Measurements from ENCODE around the gene BCL11B. TPM values are rescaled to one million over a fixed set of nuclear protein-coding genes. Genes with fewer than 3 reads are reported as not detected.

The BCL11B gene
- total and polyA plus RNA-seq, 2 donors: 15.1 to 55.5 TPM

DNA sequence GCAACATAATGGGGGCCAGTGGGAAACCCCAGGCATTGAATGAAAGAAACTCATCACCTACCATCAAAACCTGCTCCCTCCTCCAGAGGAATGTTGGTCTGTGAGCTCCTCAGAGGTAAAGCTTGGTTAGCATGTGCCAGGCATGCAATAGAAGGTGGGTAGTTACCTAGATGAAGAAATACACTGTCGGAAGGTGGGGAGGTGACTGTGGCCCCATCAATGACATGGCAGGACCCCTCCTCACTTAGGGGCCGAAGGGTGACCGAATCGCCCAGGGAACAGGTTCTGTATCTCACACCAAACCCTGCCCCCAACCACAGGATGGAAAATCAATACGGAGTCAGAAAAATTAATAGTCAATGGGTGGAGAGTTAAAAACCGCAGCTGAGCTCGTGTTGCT lies 135.6 kb downstream of the BCL11B start:
- H3K27me3 ChIP-seq (ENCODE audit: control insufficient read depth in 2 of 2, insufficient read depth in 1 of 2, low read length in 1 of 2): peaks cover 0 to 3% of the 10 kb centered on the region in 2 donors
- peaks cover 14 to 38% of the 10 kb centered on the region in 2 donors for H3K4me1 ChIP-seq (ENCODE audit: control insufficient read depth in 2 of 2, insufficient read depth in 2 of 2, low read length in 2 of 2)
- no peaks in the 10 kb centered on the region for H3K9me3 ChIP-seq (ENCODE audit: control insufficient read depth in 2 of 2, insufficient read depth in 1 of 2, low read length in 1 of 2)
- H3K4me3 ChIP-seq (ENCODE audit: low read length in 2 of 2): no peak overlapping the region
- 98% methylated on average over 7 of the region's 7 CpGs for WGBS
- DNase-seq (ENCODE audit: low read depth in 6 of 9, low spot score in 9 of 9): no peak
- no peaks in the 10 kb centered on the region for H3K36me3 ChIP-seq (ENCODE audit: control insufficient read depth in 2 of 2, insufficient read depth in 2 of 2, low read length in 1 of 2)
- H3K27ac ChIP-seq (ENCODE audit: low read depth in 1 of 2, low read length in 1 of 2): no peak overlapping the region

GRCh38 chr14:99136047-99136400 lies 136.0 kb downstream of the BCL11B start:
- peaks cover 14 to 38% of the 10 kb centered on the region in 2 donors for H3K4me1 ChIP-seq (ENCODE audit: control insufficient read depth in 2 of 2, insufficient read depth in 2 of 2, low read length in 2 of 2)
- H3K27ac ChIP-seq (ENCODE audit: low read depth in 1 of 2, low read length in 1 of 2): no peak overlapping the region
- H3K4me3 ChIP-seq (ENCODE audit: low read length in 2 of 2): no peak overlapping the region
- WGBS: 100% methylated on average over 5 of the region's 5 CpGs
- no peaks in the 10 kb centered on the region for H3K9me3 ChIP-seq (ENCODE audit: control insufficient read depth in 2 of 2, insufficient read depth in 1 of 2, low read length in 1 of 2)
- DNase-seq (ENCODE audit: low read depth in 6 of 9, low spot score in 9 of 9): no peak
- H3K36me3 ChIP-seq (ENCODE audit: control insufficient read depth in 2 of 2, insufficient read depth in 2 of 2, low read length in 1 of 2): no peaks in the 10 kb centered on the region
- peaks cover 0 to 3% of the 10 kb centered on the region in 2 donors for H3K27me3 ChIP-seq (ENCODE audit: control insufficient read depth in 2 of 2, insufficient read depth in 1 of 2, low read length in 1 of 2)

- 97% methylated on average over 8 of the region's 8 CpGs for WGBS
- no peaks in the 10 kb centered on the region for H3K36me3 ChIP-seq (ENCODE audit: control insufficient read depth in 2 of 2, insufficient read depth in 2 of 2, low read length in 1 of 2)
- H3K9me3 ChIP-seq (ENCODE audit: control insufficient read depth in 2 of 2, insufficient read depth in 1 of 2, low read length in 1 of 2): no peaks in the 10 kb centered on the region
- no peak for DNase-seq (ENCODE audit: low read depth in 6 of 9, low spot score in 9 of 9)
- H3K27ac ChIP-seq (ENCODE audit: low read depth in 1 of 2, low read length in 1 of 2): no peak overlapping the region
- H3K4me3 ChIP-seq (ENCODE audit: low read length in 2 of 2): no peak overlapping the region
- peaks cover 14 to 38% of the 10 kb centered on the region in 2 donors for H3K4me1 ChIP-seq (ENCODE audit: control insufficient read depth in 2 of 2, insufficient read depth in 2 of 2, low read length in 2 of 2)
- peaks cover 0 to 3% of the 10 kb centered on the region in 2 donors for H3K27me3 ChIP-seq (ENCODE audit: control insufficient read depth in 2 of 2, insufficient read depth in 1 of 2, low read length in 1 of 2)
Observed at GRCh38 chr14:99134516-99135046, 137.4 kb downstream of the BCL11B start.

DNA sequence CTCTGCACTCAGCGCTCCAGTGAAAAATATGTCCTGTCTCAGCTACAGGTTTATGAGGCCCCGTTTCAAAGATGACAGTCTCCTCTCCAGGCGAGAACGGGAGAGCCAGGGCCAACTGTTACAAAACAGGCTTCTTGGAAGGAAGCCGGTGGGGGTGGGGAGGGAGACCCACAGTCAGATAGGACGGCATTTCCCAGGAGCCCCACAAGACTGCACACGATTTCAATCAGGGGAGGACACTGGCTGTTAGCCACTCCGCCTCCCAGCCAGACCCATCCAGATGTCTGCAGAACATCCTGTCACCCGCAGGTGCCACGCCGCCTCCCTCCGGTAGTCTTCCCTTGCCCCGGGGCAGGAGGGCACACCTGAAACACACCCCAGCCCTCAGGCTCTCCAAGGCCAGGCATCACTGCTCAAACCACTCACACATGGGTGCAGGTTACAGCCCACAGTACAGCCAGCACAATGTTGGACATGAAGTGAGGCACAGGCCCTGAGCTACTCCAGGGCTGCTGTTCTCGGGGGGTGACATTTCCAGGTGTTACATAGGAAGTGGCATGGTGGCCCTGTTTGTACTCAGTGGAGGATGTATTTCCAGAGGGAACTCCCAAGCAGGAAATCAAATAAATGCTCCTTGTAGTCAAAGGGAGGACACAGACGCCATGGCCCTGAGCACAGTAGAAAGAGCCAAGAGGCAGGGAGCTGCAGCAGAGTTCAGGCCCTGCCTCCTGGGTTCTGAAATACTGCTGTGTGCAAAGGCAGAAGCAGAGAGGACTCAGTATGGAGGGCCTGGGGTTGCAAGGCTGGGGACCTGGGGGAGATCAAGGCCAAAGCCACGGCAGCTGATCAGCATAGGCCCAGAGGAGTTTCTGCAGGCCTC lies 138.1 kb downstream of the BCL11B start:
- Histone ChIP-seq H3K27ac (ENCODE audit: low read depth in 1 of 2, low read length in 1 of 2) (no peak overlapping the region), H3K4me1 (ENCODE audit: control insufficient read depth in 2 of 2, insufficient read depth in 2 of 2, low read length in 2 of 2) (peaks cover 14 to 38% of the 10 kb centered on the region in 2 donors), H3K27me3 (ENCODE audit: control insufficient read depth in 2 of 2, insufficient read depth in 1 of 2, low read length in 1 of 2) (peaks cover 0 to 3% of the 10 kb centered on the region in 2 donors), H3K9me3 (ENCODE audit: control insufficient read depth in 2 of 2, insufficient read depth in 1 of 2, low read length in 1 of 2) (no peaks in the 10 kb centered on the region), H3K4me3 (ENCODE audit: low read length in 2 of 2) (no peak overlapping the region), H3K36me3 (ENCODE audit: control insufficient read depth in 2 of 2, insufficient read depth in 2 of 2, low read length in 1 of 2) (no peaks in the 10 kb centered on the region)
- DNase-seq (ENCODE audit: low read depth in 6 of 9, low spot score in 9 of 9): no peak
- 83% methylated on average over 16 of the region's 16 CpGs for WGBS

DNA sequence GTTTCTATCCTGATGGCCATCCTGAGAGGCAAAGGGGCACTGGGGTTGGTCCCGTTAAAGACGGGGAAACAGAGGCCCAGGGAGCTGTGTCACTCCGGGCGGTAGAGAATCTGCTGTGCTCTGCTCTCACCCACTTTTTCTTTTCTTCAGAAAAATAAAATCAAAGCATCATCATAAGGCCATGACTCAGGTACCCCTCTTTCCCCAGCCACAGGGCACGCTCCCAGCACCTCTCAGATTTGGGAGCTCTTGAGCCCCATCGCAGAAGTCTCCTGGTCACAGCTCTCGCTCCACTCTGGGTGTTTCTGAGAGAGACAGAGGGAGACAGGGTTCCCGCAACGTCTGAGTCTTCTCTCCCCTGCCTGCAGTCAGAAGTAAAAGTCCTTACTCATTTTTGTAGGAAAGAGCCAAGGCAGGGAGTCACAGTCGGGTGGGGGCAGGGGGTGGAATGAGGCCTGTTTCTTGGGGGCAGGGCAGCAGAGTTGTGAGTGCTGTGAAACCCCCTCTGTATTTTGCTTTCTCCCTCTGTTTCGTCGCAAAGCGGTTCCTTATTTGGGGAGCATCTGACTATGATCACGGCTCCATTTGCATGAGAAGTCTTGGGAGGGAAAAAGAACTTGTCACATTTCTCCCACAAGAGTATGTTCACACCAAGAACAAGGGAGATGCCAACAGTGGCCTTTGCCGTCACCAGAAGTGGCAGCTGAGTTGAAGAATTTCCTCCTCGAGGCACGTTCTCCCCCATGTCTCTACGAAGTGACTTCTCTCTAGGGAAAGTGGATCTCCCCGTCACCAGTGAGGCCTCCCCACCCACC lies 139.0 kb downstream of the BCL11B start:
- Histone ChIP-seq H3K4me1 (ENCODE audit: control insufficient read depth in 2 of 2, insufficient read depth in 2 of 2, low read length in 2 of 2) (peaks cover 14 to 35% of the 10 kb centered on the region in 2 donors), H3K27ac (ENCODE audit: low read depth in 1 of 2, low read length in 1 of 2) (no peak overlapping the region), H3K4me3 (ENCODE audit: low read length in 2 of 2) (no peak overlapping the region), H3K36me3 (ENCODE audit: control insufficient read depth in 2 of 2, insufficient read depth in 2 of 2, low read length in 1 of 2) (no peaks in the 10 kb centered on the region), H3K27me3 (ENCODE audit: control insufficient read depth in 2 of 2, insufficient read depth in 1 of 2, low read length in 1 of 2) (peaks cover 0 to 3% of the 10 kb centered on the region in 2 donors), H3K9me3 (ENCODE audit: control insufficient read depth in 2 of 2, insufficient read depth in 1 of 2, low read length in 1 of 2) (no peaks in the 10 kb centered on the region)
- DNase-seq (ENCODE audit: low read depth in 6 of 9, low spot score in 9 of 9): no peak
- 83% methylated on average over 19 of the region's 19 CpGs for WGBS

- no peak overlapping the region for H3K27ac ChIP-seq (ENCODE audit: low read depth in 1 of 2, low read length in 1 of 2)
- no peak overlapping the region for H3K4me3 ChIP-seq (ENCODE audit: low read length in 2 of 2)
- peaks cover 0 to 3% of the 10 kb centered on the region in 2 donors for H3K27me3 ChIP-seq (ENCODE audit: control insufficient read depth in 2 of 2, insufficient read depth in 1 of 2, low read length in 1 of 2)
- no peaks in the 10 kb centered on the region for H3K36me3 ChIP-seq (ENCODE audit: control insufficient read depth in 2 of 2, insufficient read depth in 2 of 2, low read length in 1 of 2)
- WGBS: 96% methylated on average over 12 of the region's 12 CpGs
- no peak for DNase-seq (ENCODE audit: low read depth in 6 of 9, low spot score in 9 of 9)
- no peaks in the 10 kb centered on the region for H3K9me3 ChIP-seq (ENCODE audit: control insufficient read depth in 2 of 2, insufficient read depth in 1 of 2, low read length in 1 of 2)
- H3K4me1 ChIP-seq (ENCODE audit: control insufficient read depth in 2 of 2, insufficient read depth in 2 of 2, low read length in 2 of 2): peaks cover 5 to 25% of the 10 kb centered on the region in 2 donors
Observed at GRCh38 chr14:99131632-99132271, 140.2 kb downstream of the BCL11B start.

GRCh38 chr14:99129998-99130397 lies 142.0 kb downstream of the BCL11B start:
- 91% methylated on average over 15 of the region's 15 CpGs for WGBS
- DNase-seq (ENCODE audit: low read depth in 6 of 9, low spot score in 9 of 9): no peak
- peaks cover 5 to 25% of the 10 kb centered on the region in 2 donors for H3K4me1 ChIP-seq (ENCODE audit: control insufficient read depth in 2 of 2, insufficient read depth in 2 of 2, low read length in 2 of 2)

GRCh38 chr14:99129211-99129696 lies 142.7 kb downstream of the BCL11B start:
- 83% methylated on average over 12 of the region's 12 CpGs for WGBS
- no peak overlapping the region for H3K4me3 ChIP-seq (ENCODE audit: low read length in 2 of 2)
- H3K36me3 ChIP-seq (ENCODE audit: control insufficient read depth in 2 of 2, insufficient read depth in 2 of 2, low read length in 1 of 2): no peaks in the 10 kb centered on the region
- no peaks in the 10 kb centered on the region for H3K9me3 ChIP-seq (ENCODE audit: control insufficient read depth in 2 of 2, insufficient read depth in 1 of 2, low read length in 1 of 2)
- no peak overlapping the region for H3K27ac ChIP-seq (ENCODE audit: low read depth in 1 of 2, low read length in 1 of 2)
- no peak for DNase-seq (ENCODE audit: low read depth in 6 of 9, low spot score in 9 of 9)
- peaks cover 5 to 20% of the 10 kb centered on the region in 2 donors for H3K4me1 ChIP-seq (ENCODE audit: control insufficient read depth in 2 of 2, insufficient read depth in 2 of 2, low read length in 2 of 2)
- H3K27me3 ChIP-seq (ENCODE audit: control insufficient read depth in 2 of 2, insufficient read depth in 1 of 2, low read length in 1 of 2): peaks cover 0 to 3% of the 10 kb centered on the region in 2 donors

More at GRCh38 chr14:99129998-99130397, 142.0 kb downstream of the BCL11B start:
- H3K27ac ChIP-seq (ENCODE audit: low read depth in 1 of 2, low read length in 1 of 2): no peak overlapping the region
- H3K9me3 ChIP-seq (ENCODE audit: control insufficient read depth in 2 of 2, insufficient read depth in 1 of 2, low read length in 1 of 2): no peaks in the 10 kb centered on the region
- H3K4me3 ChIP-seq (ENCODE audit: low read length in 2 of 2): no peak overlapping the region
- H3K27me3 ChIP-seq (ENCODE audit: control insufficient read depth in 2 of 2, insufficient read depth in 1 of 2, low read length in 1 of 2): peaks cover 0 to 3% of the 10 kb centered on the region in 2 donors
- H3K36me3 ChIP-seq (ENCODE audit: control insufficient read depth in 2 of 2, insufficient read depth in 2 of 2, low read length in 1 of 2): no peaks in the 10 kb centered on the region

Measured in thymus (tissue), 11 donors.